Measurements from ENCODE around the gene ITIH1.

ITIH1 gene

DNA sequence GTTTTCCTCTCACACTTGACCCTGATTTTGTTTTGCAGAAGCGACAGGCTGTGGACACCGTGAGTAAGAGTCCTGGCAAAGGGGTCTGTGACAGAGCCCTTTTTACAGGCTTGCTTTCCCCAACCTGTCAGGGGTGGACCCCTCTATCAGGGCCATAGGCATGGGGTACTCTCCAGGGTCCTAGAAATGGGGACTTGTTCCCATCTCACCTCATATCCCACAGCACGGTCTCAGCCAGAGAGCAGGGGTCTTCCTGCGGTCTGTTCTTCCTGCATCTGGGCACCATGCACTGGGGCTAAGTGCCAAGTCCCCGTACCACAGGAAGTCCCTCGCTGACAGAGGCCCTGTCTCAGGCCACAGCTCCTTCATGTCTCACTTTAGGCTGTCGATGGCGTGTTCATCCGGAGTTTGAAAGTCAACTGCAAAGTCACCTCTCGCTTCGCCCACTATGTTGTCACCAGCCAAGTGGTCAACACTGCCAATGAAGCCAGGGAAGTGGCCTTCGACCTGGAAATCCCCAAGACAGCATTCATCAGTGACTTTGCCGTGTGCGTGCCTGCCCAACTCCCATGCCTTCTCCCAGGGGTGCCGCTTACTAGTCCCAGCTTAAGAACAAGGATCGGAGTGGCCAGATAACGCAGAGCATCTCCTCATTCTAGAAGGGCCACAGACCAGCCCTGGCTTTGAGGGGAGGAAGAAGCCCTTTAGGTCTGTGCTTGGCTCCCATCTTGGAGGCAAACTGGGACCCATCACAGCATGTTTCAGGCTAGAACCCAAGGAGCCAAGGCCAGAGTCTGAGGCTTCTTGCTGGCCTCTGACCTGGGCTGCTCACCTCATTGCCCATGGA is 783 bp downstream of the ITIH1 start:
- Mint-ChIP-seq H3K36me3 (ENCODE audit: low read depth) (no peaks in the 10 kb centered on the region), H3K27me3 (ENCODE audit: low read depth) (peaks cover 18% of the 10 kb centered on the region), H3K27ac (no peak overlapping the region), H3K4me3 (no peak overlapping the region), H3K4me1 (no peaks in the 10 kb centered on the region), H3K9me3 (no peaks in the 10 kb centered on the region)
- TF ChIP-seq, protein P1, sequence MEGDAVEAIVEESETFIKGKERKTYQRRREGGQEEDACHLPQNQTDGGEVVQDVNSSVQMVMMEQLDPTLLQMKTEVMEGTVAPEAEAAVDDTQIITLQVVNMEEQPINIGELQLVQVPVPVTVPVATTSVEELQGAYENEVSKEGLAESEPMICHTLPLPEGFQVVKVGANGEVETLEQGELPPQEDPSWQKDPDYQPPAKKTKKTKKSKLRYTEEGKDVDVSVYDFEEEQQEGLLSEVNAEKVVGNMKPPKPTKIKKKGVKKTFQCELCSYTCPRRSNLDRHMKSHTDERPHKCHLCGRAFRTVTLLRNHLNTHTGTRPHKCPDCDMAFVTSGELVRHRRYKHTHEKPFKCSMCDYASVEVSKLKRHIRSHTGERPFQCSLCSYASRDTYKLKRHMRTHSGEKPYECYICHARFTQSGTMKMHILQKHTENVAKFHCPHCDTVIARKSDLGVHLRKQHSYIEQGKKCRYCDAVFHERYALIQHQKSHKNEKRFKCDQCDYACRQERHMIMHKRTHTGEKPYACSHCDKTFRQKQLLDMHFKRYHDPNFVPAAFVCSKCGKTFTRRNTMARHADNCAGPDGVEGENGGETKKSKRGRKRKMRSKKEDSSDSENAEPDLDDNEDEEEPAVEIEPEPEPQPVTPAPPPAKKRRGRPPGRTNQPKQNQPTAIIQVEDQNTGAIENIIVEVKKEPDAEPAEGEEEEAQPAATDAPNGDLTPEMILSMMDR (IDR thresholded peaks at IDR 0.05; ENCODE audit: unreplicated experiment in 3 of 3), result no peak

- Mint-ChIP-seq H3K27me3 (ENCODE audit: low read depth) (peaks cover 25% of the 10 kb centered on the region), H3K4me1 (no peaks in the 10 kb centered on the region), H3K4me3 (no peak overlapping the region), H3K9me3 (no peaks in the 10 kb centered on the region), H3K36me3 (ENCODE audit: low read depth) (no peaks in the 10 kb centered on the region), H3K27ac (no peak overlapping the region)
- TF ChIP-seq, protein P1 (IDR thresholded peaks at IDR 0.05; ENCODE audit: unreplicated experiment in 3 of 3), result no peak
Measured at GRCh38 chr3:52779011-52779836, 1.8 kb downstream of the ITIH1 start.

GRCh38 chr3:52779837-52780585 is 2.6 kb downstream of the ITIH1 start:
- Mint-ChIP-seq H3K27ac (no peak overlapping the region), H3K36me3 (ENCODE audit: low read depth) (no peaks in the 10 kb centered on the region), H3K27me3 (ENCODE audit: low read depth) (peaks cover 25% of the 10 kb centered on the region), H3K4me3 (no peak overlapping the region), H3K4me1 (no peaks in the 10 kb centered on the region), H3K9me3 (no peaks in the 10 kb centered on the region)
- TF ChIP-seq, protein P1 (IDR thresholded peaks at IDR 0.05; ENCODE audit: unreplicated experiment in 3 of 3), result no peak

- H3K9me3 Mint-ChIP-seq, result no peaks in the 10 kb centered on the region
- H3K4me1 Mint-ChIP-seq, result no peaks in the 10 kb centered on the region
- H3K27me3 Mint-ChIP-seq (ENCODE audit: low read depth), result peaks cover 25% of the 10 kb centered on the region
- TF ChIP-seq, protein P1 (IDR thresholded peaks at IDR 0.05; ENCODE audit: unreplicated experiment in 3 of 3), result no peak
- H3K27ac Mint-ChIP-seq, result no peak overlapping the region
- no peak overlapping the region for H3K4me3 Mint-ChIP-seq
- no peaks in the 10 kb centered on the region for H3K36me3 Mint-ChIP-seq (ENCODE audit: low read depth)
Measured at GRCh38 chr3:52781741-52782140, 4.3 kb downstream of the ITIH1 start.

GRCh38 chr3:52782412-52783210 is 5.2 kb downstream of the ITIH1 start:
- H3K9me3 Mint-ChIP-seq, result no peaks in the 10 kb centered on the region
- H3K36me3 Mint-ChIP-seq (ENCODE audit: low read depth), result no peaks in the 10 kb centered on the region
- H3K4me3 Mint-ChIP-seq, result no peak overlapping the region
- peaks cover 30% of the 10 kb centered on the region for H3K27me3 Mint-ChIP-seq (ENCODE audit: low read depth)
- no peak overlapping the region for H3K27ac Mint-ChIP-seq
- TF ChIP-seq, protein P1 (IDR thresholded peaks at IDR 0.05; ENCODE audit: unreplicated experiment in 3 of 3), result no peak
- no peaks in the 10 kb centered on the region for H3K4me1 Mint-ChIP-seq

Measured in nephron (organoid).